ENCODE data around the gene LRRC38. TPM values are rescaled to one million over a fixed set of nuclear protein-coding genes. Genes with fewer than 3 reads are reported as not detected.

LRRC38 gene
- total RNA-seq, 1 experiment from 2014 or later: not detected

DNA sequence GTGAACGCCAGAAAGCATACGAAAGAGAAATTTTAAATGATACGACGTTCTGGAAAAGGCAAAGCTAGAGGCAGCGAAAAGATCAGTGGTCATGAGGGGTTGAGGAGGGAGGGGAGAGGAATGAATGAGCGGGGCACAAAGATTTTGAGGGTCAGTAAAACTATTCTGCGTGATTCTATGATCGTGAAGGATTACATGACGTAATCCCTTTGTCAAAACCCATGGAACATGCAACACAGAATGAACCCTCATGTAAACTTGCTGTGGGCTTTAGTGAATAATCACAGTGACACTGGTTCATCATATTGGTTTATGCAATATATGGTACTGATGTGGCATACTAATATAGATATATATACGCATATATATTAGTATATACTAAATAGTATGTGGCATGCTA is 13.0 kb downstream of the LRRC38 start:
- ChIA-PET RAD21 (ENCODE audit: low non-redundant PET in 1 of 2, low total read pairs in 2 of 2, uncharacterized antibody in 2 of 2, unreplicated experiment in 2 of 2) (no interaction called here), CTCF (no interaction called here), POLR2A (no interaction called here)
- no peaks in the 10 kb centered on the region for H3K36me3 ChIP-seq (ENCODE audit: control insufficient read depth in 1 of 2, insufficient read depth in 2 of 2, low read length in 2 of 2)
- TF ChIP-seq CBX3 (IDR thresholded peaks at IDR 0.05; ENCODE audit: low read depth) (no peak), MAX (IDR thresholded peaks at IDR 0.05) (no peak), SP1 (IDR thresholded peaks at IDR 0.05; ENCODE audit: low read depth) (no peak), RAD21 (IDR thresholded peaks at IDR 0.05; ENCODE audit: low read depth) (no peak), ATF3 (IDR thresholded peaks at IDR 0.05) (no peak), TCF7L2 (IDR thresholded peaks at IDR 0.05; ENCODE audit: borderline replicate concordance, extremely low read depth, insufficient read depth, insufficient read length) (no peak), FOSL1 (IDR thresholded peaks at IDR 0.05; ENCODE audit: low read depth) (no peak), CEBPB (IDR thresholded peaks at IDR 0.05; ENCODE audit: low read depth) (no peak), EZH2phosphoT487 (IDR thresholded peaks at IDR 0.05; ENCODE audit: borderline replicate concordance) (no peak), EZH2 (IDR thresholded peaks at IDR 0.05) (no peak), SIN3A (IDR thresholded peaks at IDR 0.05; ENCODE audit: low read depth) (no peak), ELF1 (IDR thresholded peaks at IDR 0.05; ENCODE audit: borderline replicate concordance, low read depth) (no peak), POLR2A (IDR thresholded peaks at IDR 0.05; ENCODE audit: borderline replicate concordance, extremely low read depth, insufficient read depth, insufficient read length) (no peak), SRF (IDR thresholded peaks at IDR 0.05; ENCODE audit: low read depth) (no peak), JUND (IDR thresholded peaks at IDR 0.05) (no peak)
- ATAC-seq (no peak), DNase-seq (ENCODE audit: low read depth, low spot score) (no peak)
- BruUV-seq (replicated peaks): no TSS peak
- no peak overlapping the region for H3K4me2 ChIP-seq (ENCODE audit: low read length)
- H3K79me2 ChIP-seq (ENCODE audit: insufficient read depth, low read length): no peaks in the 10 kb centered on the region
- H3K9ac ChIP-seq (ENCODE audit: low read length): no peak overlapping the region
- no peak overlapping the region for H2AFZ ChIP-seq (ENCODE audit: low read depth, low read length, poor library complexity, severe bottlenecking)
- no peak overlapping the region for H3K4me3 ChIP-seq (replicated peaks in 1 of 2; ENCODE audit: low read depth in 1 of 2, low read length in 2 of 2)
- H3K4me1 ChIP-seq (ENCODE audit: control insufficient read depth in 1 of 2, insufficient read depth in 2 of 2, low read length in 2 of 2): no peaks in the 10 kb centered on the region
- H3K27ac ChIP-seq (ENCODE audit: low read depth, low read length): no peak overlapping the region
- no peaks in the 10 kb centered on the region for H3K9me3 ChIP-seq (ENCODE audit: control insufficient read depth in 1 of 2, insufficient read depth in 1 of 2, low read depth in 1 of 2, low read length in 2 of 2)
- H3K9me2 ChIP-seq (ENCODE audit: insufficient read depth): no peaks in the 10 kb centered on the region
- no peaks in the 10 kb centered on the region for H3K27me3 ChIP-seq (ENCODE audit: insufficient read depth, low read length)
- intact Hi-C loops (cut with micrococcal nuclease): no loop called here
- no peaks in the 10 kb centered on the region for H4K20me1 ChIP-seq (ENCODE audit: insufficient read depth)

- RAD21 ChIA-PET (ENCODE audit: low non-redundant PET in 1 of 2, low total read pairs in 2 of 2, uncharacterized antibody in 2 of 2, unreplicated experiment in 2 of 2): no interaction called here
- Histone ChIP-seq H3K4me2 (ENCODE audit: low read length) (no peak overlapping the region), H2AFZ (ENCODE audit: low read depth, low read length, poor library complexity, severe bottlenecking) (no peak overlapping the region), H3K27me3 (ENCODE audit: insufficient read depth, low read length) (peaks cover 8% of the 10 kb centered on the region), H3K4me1 (ENCODE audit: control insufficient read depth in 1 of 2, insufficient read depth in 2 of 2, low read length in 2 of 2) (no peaks in the 10 kb centered on the region), H3K79me2 (ENCODE audit: insufficient read depth, low read length) (no peaks in the 10 kb centered on the region), H3K27ac (ENCODE audit: low read depth, low read length) (no peak overlapping the region), H3K9ac (ENCODE audit: low read length) (no peak overlapping the region), H3K36me3 (ENCODE audit: control insufficient read depth in 1 of 2, insufficient read depth in 2 of 2, low read length in 2 of 2) (no peaks in the 10 kb centered on the region), H3K9me2 (ENCODE audit: insufficient read depth) (no peaks in the 10 kb centered on the region), H3K9me3 (ENCODE audit: control insufficient read depth in 1 of 2, insufficient read depth in 1 of 2, low read depth in 1 of 2, low read length in 2 of 2) (no peaks in the 10 kb centered on the region), H3K4me3 (replicated peaks in 1 of 2; ENCODE audit: low read depth in 1 of 2, low read length in 2 of 2) (no peak overlapping the region), H4K20me1 (ENCODE audit: insufficient read depth) (no peaks in the 10 kb centered on the region)
- intact Hi-C loops (cut with micrococcal nuclease): no loop called here
- BruUV-seq (replicated peaks): no TSS peak
- DNase-seq (ENCODE audit: low read depth, low spot score) (no peak), ATAC-seq (no peak)
- CTCF ChIA-PET: no interaction called here
- POLR2A ChIA-PET: no interaction called here
- TF ChIP-seq, protein P1, sequence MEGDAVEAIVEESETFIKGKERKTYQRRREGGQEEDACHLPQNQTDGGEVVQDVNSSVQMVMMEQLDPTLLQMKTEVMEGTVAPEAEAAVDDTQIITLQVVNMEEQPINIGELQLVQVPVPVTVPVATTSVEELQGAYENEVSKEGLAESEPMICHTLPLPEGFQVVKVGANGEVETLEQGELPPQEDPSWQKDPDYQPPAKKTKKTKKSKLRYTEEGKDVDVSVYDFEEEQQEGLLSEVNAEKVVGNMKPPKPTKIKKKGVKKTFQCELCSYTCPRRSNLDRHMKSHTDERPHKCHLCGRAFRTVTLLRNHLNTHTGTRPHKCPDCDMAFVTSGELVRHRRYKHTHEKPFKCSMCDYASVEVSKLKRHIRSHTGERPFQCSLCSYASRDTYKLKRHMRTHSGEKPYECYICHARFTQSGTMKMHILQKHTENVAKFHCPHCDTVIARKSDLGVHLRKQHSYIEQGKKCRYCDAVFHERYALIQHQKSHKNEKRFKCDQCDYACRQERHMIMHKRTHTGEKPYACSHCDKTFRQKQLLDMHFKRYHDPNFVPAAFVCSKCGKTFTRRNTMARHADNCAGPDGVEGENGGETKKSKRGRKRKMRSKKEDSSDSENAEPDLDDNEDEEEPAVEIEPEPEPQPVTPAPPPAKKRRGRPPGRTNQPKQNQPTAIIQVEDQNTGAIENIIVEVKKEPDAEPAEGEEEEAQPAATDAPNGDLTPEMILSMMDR (IDR thresholded peaks at IDR 0.05 in 2 of 3, conservative IDR thresholded peaks at IDR 0.05 in 1 of 3; ENCODE audit: borderline replicate concordance in 1 of 3, insufficient read depth in 1 of 3, low read depth in 2 of 3, low read length in 2 of 3): no peak
- TF ChIP-seq EZH2 (IDR thresholded peaks at IDR 0.05) (no peak), SP1 (IDR thresholded peaks at IDR 0.05; ENCODE audit: low read depth) (no peak), TCF7L2 (IDR thresholded peaks at IDR 0.05; ENCODE audit: borderline replicate concordance, extremely low read depth, insufficient read depth, insufficient read length) (no peak), FOSL1 (IDR thresholded peaks at IDR 0.05; ENCODE audit: low read depth) (no peak), SIN3A (IDR thresholded peaks at IDR 0.05; ENCODE audit: low read depth) (no peak), POLR2A (IDR thresholded peaks at IDR 0.05; ENCODE audit: borderline replicate concordance, extremely low read depth, insufficient read depth, insufficient read length) (no peak), ELF1 (IDR thresholded peaks at IDR 0.05; ENCODE audit: borderline replicate concordance, low read depth) (no peak), ATF3 (IDR thresholded peaks at IDR 0.05) (no peak), ZNF274 (IDR thresholded peaks at IDR 0.05; ENCODE audit: low read depth, low read length) (no peak), YY1 (IDR thresholded peaks at IDR 0.05; ENCODE audit: extremely low read depth, insufficient replicate concordance, low read depth, low read length) (no peak), EZH2phosphoT487 (IDR thresholded peaks at IDR 0.05; ENCODE audit: borderline replicate concordance) (no peak)
Observed at GRCh38 chr1:13499422-13499821, 14.4 kb downstream of the LRRC38 start.
